Measurements from ENCODE around the gene ERC2.

- TF ChIP-seq CTCF (IDR thresholded peaks at IDR 0.05) (no peak), POLR2A (IDR thresholded peaks at IDR 0.05) (no peak)
Measured at GRCh38 chr3:55511895-55512570, 956.2 kb downstream of the ERC2 start.

Measured in heart left ventricle (tissue), 13 donors.